Measurements from ENCODE around the gene SLC10A3. TPM values are rescaled to one million over a fixed set of nuclear protein-coding genes. Genes with fewer than 3 reads are reported as not detected.

The SLC10A3 gene
- total and polyA plus RNA-seq, 2 of the 13 experiments (the other 11 are each of a cell fraction or from before 2014, with no cell fraction given): 10.1 to 11.5 TPM

- TF ChIP-seq, protein P1, sequence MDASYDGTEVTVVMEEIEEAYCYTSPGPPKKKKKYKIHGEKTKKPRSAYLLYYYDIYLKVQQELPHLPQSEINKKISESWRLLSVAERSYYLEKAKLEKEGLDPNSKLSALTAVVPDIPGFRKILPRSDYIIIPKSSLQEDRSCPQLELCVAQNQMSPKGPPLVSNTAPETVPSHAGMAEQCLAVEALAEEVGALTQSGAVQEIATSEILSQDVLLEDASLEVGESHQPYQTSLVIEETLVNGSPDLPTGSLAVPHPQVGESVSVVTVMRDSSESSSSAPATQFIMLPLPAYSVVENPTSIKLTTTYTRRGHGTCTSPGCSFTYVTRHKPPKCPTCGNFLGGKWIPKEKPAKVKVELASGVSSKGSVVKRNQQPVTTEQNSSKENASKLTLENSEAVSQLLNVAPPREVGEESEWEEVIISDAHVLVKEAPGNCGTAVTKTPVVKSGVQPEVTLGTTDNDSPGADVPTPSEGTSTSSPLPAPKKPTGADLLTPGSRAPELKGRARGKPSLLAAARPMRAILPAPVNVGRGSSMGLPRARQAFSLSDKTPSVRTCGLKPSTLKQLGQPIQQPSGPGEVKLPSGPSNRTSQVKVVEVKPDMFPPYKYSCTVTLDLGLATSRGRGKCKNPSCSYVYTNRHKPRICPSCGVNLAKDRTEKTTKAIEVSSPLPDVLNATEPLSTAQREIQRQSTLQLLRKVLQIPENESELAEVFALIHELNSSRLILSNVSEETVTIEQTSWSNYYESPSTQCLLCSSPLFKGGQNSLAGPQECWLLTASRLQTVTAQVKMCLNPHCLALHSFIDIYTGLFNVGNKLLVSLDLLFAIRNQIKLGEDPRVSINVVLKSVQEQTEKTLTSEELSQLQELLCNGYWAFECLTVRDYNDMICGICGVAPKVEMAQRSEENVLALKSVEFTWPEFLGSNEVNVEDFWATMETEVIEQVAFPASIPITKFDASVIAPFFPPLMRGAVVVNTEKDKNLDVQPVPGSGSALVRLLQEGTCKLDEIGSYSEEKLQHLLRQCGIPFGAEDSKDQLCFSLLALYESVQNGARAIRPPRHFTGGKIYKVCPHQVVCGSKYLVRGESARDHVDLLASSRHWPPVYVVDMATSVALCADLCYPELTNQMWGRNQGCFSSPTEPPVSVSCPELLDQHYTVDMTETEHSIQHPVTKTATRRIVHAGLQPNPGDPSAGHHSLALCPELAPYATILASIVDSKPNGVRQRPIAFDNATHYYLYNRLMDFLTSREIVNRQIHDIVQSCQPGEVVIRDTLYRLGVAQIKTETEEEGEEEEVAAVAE (CRISPR knock-in tag; IDR thresholded peaks at IDR 0.05; ENCODE audit: borderline replicate concordance): no peak
- TF ChIP-seq, protein P2, sequence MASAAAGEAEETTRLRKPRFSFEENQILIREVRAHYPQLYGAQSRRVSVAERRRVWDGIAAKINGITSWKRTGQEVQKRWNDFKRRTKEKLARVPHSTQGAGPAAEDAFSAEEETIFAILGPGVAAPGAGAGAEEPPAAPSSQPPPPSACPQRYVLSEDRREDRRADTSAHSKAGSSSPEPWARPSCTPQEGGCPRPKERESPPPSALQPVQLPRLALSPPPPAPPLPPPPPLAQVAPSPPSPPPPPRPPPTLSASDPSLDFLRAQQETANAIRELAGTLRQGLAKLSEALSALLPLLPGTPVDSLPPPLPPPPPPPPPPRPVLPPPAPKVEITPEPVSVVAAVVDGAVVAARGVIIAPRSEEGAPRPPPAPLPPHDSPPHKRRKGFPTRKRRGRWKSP (CRISPR knock-in tag; IDR thresholded peaks at IDR 0.05): 0 out of 2 replicates have a peak, but pooled peaks have one; percentile 35
- no peak for TF ChIP-seq ETS1 (CRISPR knock-in tag; IDR thresholded peaks at IDR 0.05)
- TF ChIP-seq, protein P3, sequence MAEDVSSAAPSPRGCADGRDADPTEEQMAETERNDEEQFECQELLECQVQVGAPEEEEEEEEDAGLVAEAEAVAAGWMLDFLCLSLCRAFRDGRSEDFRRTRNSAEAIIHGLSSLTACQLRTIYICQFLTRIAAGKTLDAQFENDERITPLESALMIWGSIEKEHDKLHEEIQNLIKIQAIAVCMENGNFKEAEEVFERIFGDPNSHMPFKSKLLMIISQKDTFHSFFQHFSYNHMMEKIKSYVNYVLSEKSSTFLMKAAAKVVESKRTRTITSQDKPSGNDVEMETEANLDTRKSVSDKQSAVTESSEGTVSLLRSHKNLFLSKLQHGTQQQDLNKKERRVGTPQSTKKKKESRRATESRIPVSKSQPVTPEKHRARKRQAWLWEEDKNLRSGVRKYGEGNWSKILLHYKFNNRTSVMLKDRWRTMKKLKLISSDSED (CRISPR knock-in tag; IDR thresholded peaks at IDR 0.05): no peak
- TF ChIP-seq SMARCE1 (IDR thresholded peaks at IDR 0.05; ENCODE audit: borderline replicate concordance): no peak
- TF ChIP-seq ZFX (CRISPR knock-in tag; IDR thresholded peaks at IDR 0.05; ENCODE audit: low read depth): peak; percentile 65
- TF ChIP-seq IRF9 (CRISPR knock-in tag; IDR thresholded peaks at IDR 0.05; ENCODE audit: borderline replicate concordance): no peak
- TF ChIP-seq NFYC (CRISPR knock-in tag; IDR thresholded peaks at IDR 0.05): peak; percentile 62
- TF ChIP-seq ZSCAN31 (CRISPR knock-in tag; IDR thresholded peaks at IDR 0.05; ENCODE audit: low read depth): no peak
- TF ChIP-seq, protein P4, sequence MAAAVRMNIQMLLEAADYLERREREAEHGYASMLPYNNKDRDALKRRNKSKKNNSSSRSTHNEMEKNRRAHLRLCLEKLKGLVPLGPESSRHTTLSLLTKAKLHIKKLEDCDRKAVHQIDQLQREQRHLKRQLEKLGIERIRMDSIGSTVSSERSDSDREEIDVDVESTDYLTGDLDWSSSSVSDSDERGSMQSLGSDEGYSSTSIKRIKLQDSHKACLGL (CRISPR knock-in tag; IDR thresholded peaks at IDR 0.05): peak; percentile 37; the same call in 1 of the 2 replicates
- no peak for TF ChIP-seq ZNF772 (CRISPR knock-in tag; IDR thresholded peaks at IDR 0.05)
- TF ChIP-seq HOXA3 (CRISPR knock-in tag; IDR thresholded peaks at IDR 0.05): peak; percentile 75
- TF ChIP-seq YY1 (IDR thresholded peaks at IDR 0.05; ENCODE audit: insufficient read depth, insufficient replicate concordance, low read depth, low read length): peak; percentile 10
- TF ChIP-seq ZNF563 (CRISPR knock-in tag; IDR thresholded peaks at IDR 0.05): peak; percentile 60; the same call in 1 of the 2 replicates
- no peak for TF ChIP-seq FOXK2 (IDR thresholded peaks at IDR 0.05)
- no peak for TF ChIP-seq ZNF878 (CRISPR knock-in tag; IDR thresholded peaks at IDR 0.05)
- no peak for TF ChIP-seq MYNN (CRISPR knock-in tag; IDR thresholded peaks at IDR 0.05; ENCODE audit: low read depth)
- no peak for TF ChIP-seq THRA (CRISPR knock-in tag; IDR thresholded peaks at IDR 0.05; ENCODE audit: borderline replicate concordance)
Observed at GRCh38 chrX:154490414-154491083, at the start of gene SLC10A3 (continued).

All from HepG2 (cell line).